CD4-positive, alpha-beta T cell treated with Interleukin-15 for 1 hour (primary cell): ENCODE results near the gene MRGPRG.
"Not testable (repeated sequence)": the region's sequence is repeated elsewhere in the genome, so short reads cannot be mapped to it uniquely, and the experiment has no call there.

Experiments used
- DNase-seq: peaks from one replicate; pipeline ENCODE4 v3.0.0-alpha.2; 2020

The MRGPRG gene

GRCh38 chr11:3218483-3219280 lies at the start of gene MRGPRG:
TSS of gene MRGPRG (minus strand) at chr11:3218813. CDS start at chr11:3218813, 0 bp downstream.
- no peak for DNase-seq

GRCh38 chr11:3262548-3262947 lies 43.9 kb upstream of the MRGPRG start:
- not testable (repeated sequence) for DNase-seq

GRCh38 chr11:3261831-3262230 lies 43.2 kb upstream of the MRGPRG start:
- DNase-seq: not testable (repeated sequence)

GRCh38 chr11:3257509-3257908 lies 38.9 kb upstream of the MRGPRG start:
- DNase-seq: not testable (repeated sequence)

- not testable (repeated sequence) for DNase-seq
Measured at GRCh38 chr11:3255241-3255640, 36.6 kb upstream of the MRGPRG start.

GRCh38 chr11:3254773-3255172 lies 36.2 kb upstream of the MRGPRG start:
- DNase-seq: not testable (repeated sequence)

GRCh38 chr11:3245071-3245470 lies 26.5 kb upstream of the MRGPRG start:
- no peak for DNase-seq

GRCh38 chr11:3243880-3244279 lies 25.3 kb upstream of the MRGPRG start:
- no peak for DNase-seq

- no peak for DNase-seq
Measured at GRCh38 chr11:3237119-3237518, 18.5 kb upstream of the MRGPRG start.

GRCh38 chr11:3234846-3235245 lies 16.2 kb upstream of the MRGPRG start:
- no peak for DNase-seq

GRCh38 chr11:3232956-3233355 lies 14.3 kb upstream of the MRGPRG start:
- no peak for DNase-seq

- no peak for DNase-seq
Measured at GRCh38 chr11:3231851-3232744, 13.5 kb upstream of the MRGPRG start, which contains the start of gene MRGPRE. TSS of gene MRGPRE (minus strand) at chr11:3232417. CDS start at chr11:3228799, 3,618 bp downstream.

GRCh38 chr11:3231550-3231850 lies 12.9 kb upstream of the MRGPRG start:
- DNase-seq: no peak

GRCh38 chr11:3230636-3231549 lies 12.3 kb upstream of the MRGPRG start:
- no peak for DNase-seq

- DNase-seq: no peak
Measured at GRCh38 chr11:3229673-3230630, 11.3 kb upstream of the MRGPRG start.

GRCh38 chr11:3228445-3228829 lies 9.8 kb upstream of the MRGPRG start:
- DNase-seq: no peak

GRCh38 chr11:3227568-3228444 lies 9.2 kb upstream of the MRGPRG start:
- DNase-seq: no peak

GRCh38 chr11:3226846-3227567 lies 8.4 kb upstream of the MRGPRG start:
- no peak for DNase-seq

- no peak for DNase-seq
Measured at GRCh38 chr11:3225826-3226750, 7.5 kb upstream of the MRGPRG start.
